Mucosa of stomach (tissue), 1 donor: Measurements from ENCODE around the gene AIRE.

Experiments
- H3K27me3 ChIP-seq: one replicate; pipeline ENCODE4 v1.7.0; 2013; ENCODE audit warnings: mild to moderate bottlenecking, low read length; ENCODE audit not compliant: control insufficient read depth, insufficient read depth
- H3K36me3 ChIP-seq: one replicate; pipeline ENCODE4 v1.7.0; 2013; ENCODE audit warnings: low read length; ENCODE audit not compliant: control insufficient read depth, insufficient read depth
- H3K4me1 ChIP-seq: one replicate; pipeline ENCODE4 v1.7.0; 2013; ENCODE audit warnings: mild to moderate bottlenecking, low read length; ENCODE audit not compliant: control insufficient read depth, insufficient read depth
- H3K4me3 ChIP-seq: one replicate; pipeline ENCODE4 v1.7.0; 2013; ENCODE audit warnings: low read length
- H3K9ac ChIP-seq: one replicate; pipeline ENCODE4 v1.7.0; 2013; ENCODE audit warnings: mild to moderate bottlenecking, low read length, moderate library complexity
- H3K9me3 ChIP-seq: one replicate; pipeline ENCODE4 v1.7.0; 2013; ENCODE audit warnings: mild to moderate bottlenecking, low read length, moderate library complexity; ENCODE audit not compliant: control insufficient read depth
- donor health status: Pancreatic carcinoma.

AIRE gene

DNA sequence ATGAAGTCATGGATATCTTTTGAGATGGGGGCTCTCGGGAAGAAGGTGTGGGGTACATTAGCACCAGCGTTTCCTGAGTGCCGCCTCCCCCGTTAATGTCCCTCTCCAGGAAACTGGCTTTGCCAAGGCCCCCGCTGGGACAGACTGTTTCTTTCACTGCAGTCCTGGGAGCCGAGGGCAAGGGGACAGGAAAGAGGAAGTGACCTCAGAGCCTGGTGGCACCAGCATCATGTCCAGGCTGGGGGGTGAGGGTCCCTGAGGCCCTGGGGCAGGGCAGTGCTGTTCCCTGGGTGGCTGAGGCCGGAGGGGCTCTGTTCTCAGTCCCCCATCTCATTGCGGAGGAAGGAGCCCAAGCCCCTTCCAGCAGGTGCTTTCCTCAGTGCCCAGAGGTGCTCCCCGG is 20.0 kb downstream of the AIRE start:
- H3K9ac ChIP-seq, result no peak overlapping the region
- H3K4me1 ChIP-seq, result peaks cover 52% of the 10 kb centered on the region
- H3K9me3 ChIP-seq, result no peaks in the 10 kb centered on the region
- peaks cover 16% of the 10 kb centered on the region for H3K36me3 ChIP-seq
- H3K4me3 ChIP-seq, result no peak overlapping the region
- H3K27me3 ChIP-seq, result no peaks in the 10 kb centered on the region

DNA sequence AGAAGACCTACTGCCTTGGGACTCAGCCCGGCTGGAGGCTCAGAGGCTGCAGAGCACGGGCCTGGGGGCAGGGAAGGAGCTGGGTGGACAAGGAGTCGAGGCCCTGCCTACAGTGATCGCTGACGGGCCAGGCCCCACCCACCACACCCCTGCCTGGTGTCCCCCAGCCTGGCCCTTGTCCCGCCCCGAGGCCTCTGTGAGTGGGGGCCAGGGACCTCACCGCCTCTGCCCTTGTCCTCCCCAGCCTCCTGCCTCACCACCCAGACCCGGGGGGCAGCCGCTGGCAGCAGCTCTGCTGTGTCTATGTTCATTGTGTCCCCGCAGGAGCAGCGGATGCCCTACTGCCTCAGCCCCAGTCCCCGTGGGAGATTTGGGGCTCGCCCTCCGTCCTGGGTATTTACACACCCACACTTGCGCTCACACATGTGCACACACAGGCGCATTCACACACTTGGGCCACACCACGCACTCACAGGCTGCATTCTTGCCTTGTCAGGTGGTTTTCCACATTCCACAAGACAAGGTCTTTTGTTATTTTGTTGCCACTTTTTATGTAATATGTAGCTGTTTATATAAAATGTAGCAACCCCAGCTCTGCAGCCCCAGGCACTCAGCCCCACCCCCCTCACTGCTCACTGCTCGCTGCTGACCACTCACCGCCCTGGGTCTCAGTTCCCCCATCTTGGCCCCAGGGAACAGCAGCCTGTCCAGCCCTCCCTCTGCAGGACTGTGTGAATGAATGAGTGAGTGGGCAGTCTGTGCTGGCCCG is 21.4 kb downstream of the AIRE start:
- peaks cover 38% of the 10 kb centered on the region for H3K4me1 ChIP-seq
- no peak overlapping the region for H3K9ac ChIP-seq
- no peaks in the 10 kb centered on the region for H3K9me3 ChIP-seq
- no peaks in the 10 kb centered on the region for H3K27me3 ChIP-seq
- peaks cover 22% of the 10 kb centered on the region for H3K36me3 ChIP-seq
- H3K4me3 ChIP-seq, result no peak overlapping the region

DNA sequence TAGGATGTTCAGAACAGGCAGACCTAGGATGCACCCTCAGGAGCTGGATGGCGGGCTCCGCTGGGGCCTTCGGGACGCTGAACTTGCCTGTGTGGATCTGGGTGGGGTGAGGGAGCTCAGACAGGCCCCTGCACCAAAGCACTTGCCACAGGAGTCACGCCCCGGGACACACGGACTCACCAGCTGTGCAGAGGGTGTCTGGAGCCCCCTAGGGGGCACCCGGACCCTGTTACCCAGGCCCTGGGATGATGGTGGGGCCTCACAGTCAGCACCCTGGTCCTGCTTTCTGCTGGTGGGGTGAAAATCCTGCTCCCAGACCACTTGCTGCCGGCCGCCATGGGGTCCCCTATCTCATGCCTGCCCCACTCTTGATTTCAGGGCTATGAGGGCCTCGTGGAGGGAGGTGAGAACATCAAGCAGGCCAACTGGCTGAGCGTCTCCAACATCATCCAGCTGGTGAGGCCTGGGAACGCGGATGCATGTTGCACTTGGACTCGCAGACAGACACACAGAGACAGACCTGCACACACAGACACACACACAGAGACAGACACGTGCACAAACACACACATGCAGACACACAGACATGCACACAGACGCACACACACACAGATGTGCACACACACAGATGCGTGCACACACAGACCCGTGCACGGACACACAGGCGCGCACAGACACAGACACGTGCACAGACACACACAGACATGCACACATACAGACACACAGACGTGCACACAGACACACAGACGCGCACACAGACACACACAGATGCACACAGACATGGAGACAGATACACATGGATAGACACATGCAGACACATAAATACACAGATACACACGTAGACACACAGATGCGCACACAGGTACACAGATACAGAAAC is 25.2 kb downstream of the AIRE start:
- Histone ChIP-seq H3K4me1 (peaks cover 2% of the 10 kb centered on the region), H3K9me3 (no peaks in the 10 kb centered on the region), H3K4me3 (no peak overlapping the region), H3K27me3 (no peaks in the 10 kb centered on the region), H3K9ac (no peak overlapping the region), H3K36me3 (peaks cover 31% of the 10 kb centered on the region)

- Histone ChIP-seq H3K27me3 (no peaks in the 10 kb centered on the region), H3K4me3 (no peak overlapping the region), H3K9me3 (no peaks in the 10 kb centered on the region), H3K9ac (no peak overlapping the region), H3K36me3 (peaks cover 25% of the 10 kb centered on the region), H3K4me1 (no peaks in the 10 kb centered on the region)
Observed at GRCh38 chr21:44312089-44312488, 26.4 kb downstream of the AIRE start.

DNA sequence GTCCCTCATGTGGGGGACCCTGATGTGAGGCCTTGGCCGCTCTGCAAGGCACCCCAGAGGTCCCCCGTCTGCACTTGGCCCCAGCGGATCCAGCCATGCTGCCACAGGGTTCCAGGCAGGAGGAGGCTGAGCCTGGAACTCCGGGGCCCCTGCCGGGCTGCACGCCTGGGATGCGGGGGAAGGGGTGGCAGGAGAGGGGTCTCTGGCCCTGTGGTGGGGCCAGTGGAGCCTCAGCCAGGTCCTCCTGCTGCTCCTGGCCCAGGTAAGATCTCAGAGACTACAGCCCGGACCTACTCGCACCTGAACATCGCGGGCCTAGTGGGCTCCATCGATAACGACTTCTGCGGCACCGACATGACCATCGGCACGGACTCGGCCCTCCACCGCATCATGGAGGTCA is 27.0 kb downstream of the AIRE start:
- Histone ChIP-seq H3K4me1 (no peaks in the 10 kb centered on the region), H3K9me3 (no peaks in the 10 kb centered on the region), H3K9ac (no peak overlapping the region), H3K4me3 (no peak overlapping the region), H3K27me3 (no peaks in the 10 kb centered on the region), H3K36me3 (peaks cover 18% of the 10 kb centered on the region)

- H3K36me3 ChIP-seq, result peaks cover 16% of the 10 kb centered on the region
- no peaks in the 10 kb centered on the region for H3K4me1 ChIP-seq
- H3K27me3 ChIP-seq, result no peaks in the 10 kb centered on the region
- H3K9ac ChIP-seq, result no peak overlapping the region
- no peak overlapping the region for H3K4me3 ChIP-seq
- H3K9me3 ChIP-seq, result no peaks in the 10 kb centered on the region
Observed at GRCh38 chr21:44313451-44313850, 27.8 kb downstream of the AIRE start.

DNA sequence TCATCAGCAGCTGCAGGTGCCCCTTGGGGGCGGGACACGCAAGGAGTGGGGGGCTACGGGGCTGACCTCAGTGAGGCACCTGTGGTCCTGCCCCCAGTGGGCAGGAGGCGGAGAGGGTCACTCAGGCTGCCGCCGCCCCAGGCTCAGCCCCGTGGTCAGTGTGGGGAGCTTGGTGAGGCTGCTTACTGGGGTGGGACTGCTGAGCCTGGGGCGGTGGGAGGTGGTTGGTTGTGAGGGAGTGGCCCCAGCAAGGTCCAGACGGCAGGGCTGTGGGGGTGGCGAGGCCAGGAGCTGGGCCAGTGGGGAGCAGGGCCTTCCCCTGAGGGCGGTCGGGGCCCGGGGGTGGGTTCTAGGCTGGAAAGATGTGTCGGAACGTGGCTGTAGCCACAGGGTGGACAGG is 28.5 kb downstream of the AIRE start:
- no peak overlapping the region for H3K4me3 ChIP-seq
- H3K9me3 ChIP-seq, result no peaks in the 10 kb centered on the region
- no peaks in the 10 kb centered on the region for H3K27me3 ChIP-seq
- peaks cover 16% of the 10 kb centered on the region for H3K36me3 ChIP-seq
- no peaks in the 10 kb centered on the region for H3K4me1 ChIP-seq
- H3K9ac ChIP-seq, result no peak overlapping the region

- Histone ChIP-seq H3K27me3 (no peaks in the 10 kb centered on the region), H3K36me3 (peaks cover 16% of the 10 kb centered on the region), H3K4me3 (no peak overlapping the region), H3K9me3 (no peaks in the 10 kb centered on the region), H3K9ac (no peak overlapping the region), H3K4me1 (no peaks in the 10 kb centered on the region)
Observed at GRCh38 chr21:44314561-44314960, 28.9 kb downstream of the AIRE start.

GRCh38 chr21:44315691-44316203 is 30.1 kb downstream of the AIRE start:
- Histone ChIP-seq H3K4me3 (no peak overlapping the region), H3K9me3 (no peaks in the 10 kb centered on the region), H3K9ac (no peak overlapping the region), H3K36me3 (peaks cover 16% of the 10 kb centered on the region), H3K27me3 (no peaks in the 10 kb centered on the region), H3K4me1 (no peaks in the 10 kb centered on the region)

DNA sequence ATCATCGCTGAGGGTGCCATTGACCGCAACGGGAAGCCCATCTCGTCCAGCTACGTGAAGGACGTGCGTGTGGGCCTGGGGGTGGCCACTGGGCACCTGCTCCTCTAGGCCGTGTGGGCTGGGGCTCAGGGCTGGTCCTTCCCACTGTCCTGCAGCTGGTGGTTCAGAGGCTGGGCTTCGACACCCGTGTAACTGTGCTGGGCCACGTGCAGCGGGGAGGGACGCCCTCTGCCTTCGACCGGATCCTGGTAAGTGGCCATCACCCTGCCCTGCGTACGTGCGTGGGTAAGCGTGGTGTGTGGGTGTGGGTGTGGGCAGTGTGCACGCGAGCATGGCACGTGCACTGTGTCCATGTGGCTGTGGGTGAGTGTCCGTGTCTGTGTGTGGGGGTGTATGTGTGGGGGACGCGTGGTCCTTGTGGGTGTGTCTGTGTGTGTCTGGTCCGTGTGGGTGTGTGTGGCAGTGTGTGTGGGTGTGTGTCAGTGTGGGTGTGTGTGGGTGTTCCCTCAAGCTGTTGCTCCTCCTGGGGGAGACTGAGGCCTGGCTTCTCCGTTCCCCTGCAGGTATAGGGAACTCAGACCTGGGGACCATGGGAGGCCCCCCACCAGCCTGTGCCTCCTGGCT is 30.7 kb downstream of the AIRE start:
- Histone ChIP-seq H3K4me3 (no peak overlapping the region), H3K4me1 (no peaks in the 10 kb centered on the region), H3K27me3 (no peaks in the 10 kb centered on the region), H3K9ac (no peak overlapping the region), H3K9me3 (no peaks in the 10 kb centered on the region), H3K36me3 (peaks cover 10% of the 10 kb centered on the region)

GRCh38 chr21:44317241-44317782 is 31.6 kb downstream of the AIRE start:
- no peaks in the 10 kb centered on the region for H3K4me1 ChIP-seq
- peaks cover 9% of the 10 kb centered on the region for H3K36me3 ChIP-seq
- H3K4me3 ChIP-seq, result no peak overlapping the region
- no peak overlapping the region for H3K9ac ChIP-seq
- no peaks in the 10 kb centered on the region for H3K27me3 ChIP-seq
- H3K9me3 ChIP-seq, result no peaks in the 10 kb centered on the region
